ENCODE results near the gene OR1J4. TPM values are rescaled to one million over a fixed set of nuclear protein-coding genes. Genes with fewer than 3 reads are reported as not detected.

The OR1J4 gene
- total RNA-seq, 1 donor from 2014 or later = not detected

Other genes starting within 250 kb of the OR1J4 start
- gene PTGS1, start 148.1 kb upstream of the OR1J4 start, total RNA-seq = 16.5 TPM
- not detected for gene OR1J1, start 41.2 kb upstream of the OR1J4 start, total RNA-seq
- gene OR1J2, start 8.3 kb upstream of the OR1J4 start, total RNA-seq = not detected
- not detected for gene OR1N1, start 8.2 kb downstream of the OR1J4 start, total RNA-seq
- gene OR1N2, start 34.0 kb downstream of the OR1J4 start, total RNA-seq = not detected
- gene OR1L8, start 64.2 kb downstream of the OR1J4 start, total RNA-seq = not detected
- not detected for gene OR1Q1, start 95.6 kb downstream of the OR1J4 start, total RNA-seq
- gene OR1B1, start 138.5 kb downstream of the OR1J4 start, total RNA-seq = not detected
- gene OR1L1, start 142.6 kb downstream of the OR1J4 start, total RNA-seq = not detected
- not detected for gene OR1L3, start 156.0 kb downstream of the OR1J4 start, total RNA-seq
- gene OR1L4, start 204.8 kb downstream of the OR1J4 start, total RNA-seq = not detected
- not detected for gene OR1L6, start 223.2 kb downstream of the OR1J4 start, total RNA-seq